ENCODE measurements around the gene COMMD2. TPM values are rescaled to one million over a fixed set of nuclear protein-coding genes. Genes with fewer than 3 reads are reported as not detected.

Gene COMMD2
- total RNA-seq, 1 experiment from 2014 or later: 35.5 TPM

DNA sequence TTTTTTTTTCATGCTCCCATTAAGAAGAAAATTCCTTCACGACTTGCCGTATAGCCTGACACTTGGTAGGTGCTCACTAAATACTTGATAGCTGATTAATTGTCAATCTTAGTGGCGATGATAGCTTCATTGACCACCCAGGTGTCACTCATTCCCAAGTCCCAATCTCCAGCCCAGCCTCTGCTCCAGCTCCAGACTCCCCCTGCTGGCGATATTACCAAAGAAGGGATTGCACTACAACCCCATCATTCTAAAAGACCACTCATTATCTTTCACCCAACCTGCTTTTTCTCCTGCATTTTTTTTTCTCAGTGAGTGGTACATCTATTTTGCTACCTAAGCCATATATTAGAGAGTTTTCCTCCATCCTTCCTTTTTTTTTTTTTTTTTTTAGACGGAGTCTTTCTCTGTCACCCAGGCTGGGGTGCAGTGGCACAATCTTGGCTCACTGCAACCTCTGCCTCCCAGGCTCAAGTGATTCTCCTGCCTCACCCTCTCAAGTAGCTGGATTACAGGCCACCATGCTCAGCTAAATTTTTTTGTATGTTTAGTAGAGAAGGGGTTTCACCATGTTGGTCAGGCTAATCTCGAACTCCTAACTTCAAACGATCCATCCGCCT lies 19.5 kb upstream of the COMMD2 start:
- ChIA-PET RAD21 (ENCODE audit: low non-redundant PET in 1 of 2, low total read pairs in 2 of 2, uncharacterized antibody in 2 of 2, unreplicated experiment in 2 of 2) (interaction anchor here (0.8 to 1.0 kb wide), 3 partner anchors 37 to 258 kb away, joined by 3 to 5 read pairs (median 3); no protein-coding TSS in a partner anchor), POLR2A (no interaction called here)

More for the DNA sequence above, 19.5 kb upstream of the COMMD2 start:
- Histone ChIP-seq H3K4me1 (ENCODE audit: control insufficient read depth in 1 of 2, insufficient read depth in 2 of 2, low read length in 2 of 2) (no peaks in the 10 kb centered on the region), H3K27ac (ENCODE audit: low read depth, low read length) (no peak overlapping the region), H4K20me1 (ENCODE audit: insufficient read depth) (no peaks in the 10 kb centered on the region), H3K9ac (ENCODE audit: low read length) (no peak overlapping the region), H3K27me3 (ENCODE audit: insufficient read depth, low read length) (no peaks in the 10 kb centered on the region), H3K36me3 (ENCODE audit: control insufficient read depth in 1 of 2, insufficient read depth in 2 of 2, low read length in 2 of 2) (no peaks in the 10 kb centered on the region), H3K4me2 (ENCODE audit: low read length) (no peak overlapping the region), H3K4me3 (replicated peaks in 1 of 2; ENCODE audit: low read depth in 1 of 2, low read length in 2 of 2) (no peak overlapping the region), H3K9me3 (ENCODE audit: control insufficient read depth in 1 of 2, insufficient read depth in 1 of 2, low read depth in 1 of 2, low read length in 2 of 2) (no peaks in the 10 kb centered on the region), H3K9me2 (ENCODE audit: insufficient read depth) (no peaks in the 10 kb centered on the region), H2AFZ (ENCODE audit: low read depth, low read length, poor library complexity, severe bottlenecking) (no peak overlapping the region), H3K79me2 (ENCODE audit: insufficient read depth, low read length) (no peaks in the 10 kb centered on the region)
- TF ChIP-seq EGR1 (IDR thresholded peaks at IDR 0.05; ENCODE audit: low read depth) (no peak), RAD21 (IDR thresholded peaks at IDR 0.05; ENCODE audit: low read depth) (peak; percentile 74), ZNF274 (IDR thresholded peaks at IDR 0.05; ENCODE audit: low read depth, low read length) (no peak), CBX3 (IDR thresholded peaks at IDR 0.05; ENCODE audit: low read depth) (0 out of 2 replicates have a peak, but pooled peaks have one; percentile 38), CEBPB (IDR thresholded peaks at IDR 0.05; ENCODE audit: low read depth) (no peak)
- TF ChIP-seq, protein P1, sequence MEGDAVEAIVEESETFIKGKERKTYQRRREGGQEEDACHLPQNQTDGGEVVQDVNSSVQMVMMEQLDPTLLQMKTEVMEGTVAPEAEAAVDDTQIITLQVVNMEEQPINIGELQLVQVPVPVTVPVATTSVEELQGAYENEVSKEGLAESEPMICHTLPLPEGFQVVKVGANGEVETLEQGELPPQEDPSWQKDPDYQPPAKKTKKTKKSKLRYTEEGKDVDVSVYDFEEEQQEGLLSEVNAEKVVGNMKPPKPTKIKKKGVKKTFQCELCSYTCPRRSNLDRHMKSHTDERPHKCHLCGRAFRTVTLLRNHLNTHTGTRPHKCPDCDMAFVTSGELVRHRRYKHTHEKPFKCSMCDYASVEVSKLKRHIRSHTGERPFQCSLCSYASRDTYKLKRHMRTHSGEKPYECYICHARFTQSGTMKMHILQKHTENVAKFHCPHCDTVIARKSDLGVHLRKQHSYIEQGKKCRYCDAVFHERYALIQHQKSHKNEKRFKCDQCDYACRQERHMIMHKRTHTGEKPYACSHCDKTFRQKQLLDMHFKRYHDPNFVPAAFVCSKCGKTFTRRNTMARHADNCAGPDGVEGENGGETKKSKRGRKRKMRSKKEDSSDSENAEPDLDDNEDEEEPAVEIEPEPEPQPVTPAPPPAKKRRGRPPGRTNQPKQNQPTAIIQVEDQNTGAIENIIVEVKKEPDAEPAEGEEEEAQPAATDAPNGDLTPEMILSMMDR (IDR thresholded peaks at IDR 0.05 in 2 of 3, conservative IDR thresholded peaks at IDR 0.05 in 1 of 3; ENCODE audit: borderline replicate concordance in 1 of 3, insufficient read depth in 1 of 3, low read depth in 2 of 3, low read length in 2 of 3): peak; percentile 78 to 87 (median 81)
- TF ChIP-seq, protein P2, sequence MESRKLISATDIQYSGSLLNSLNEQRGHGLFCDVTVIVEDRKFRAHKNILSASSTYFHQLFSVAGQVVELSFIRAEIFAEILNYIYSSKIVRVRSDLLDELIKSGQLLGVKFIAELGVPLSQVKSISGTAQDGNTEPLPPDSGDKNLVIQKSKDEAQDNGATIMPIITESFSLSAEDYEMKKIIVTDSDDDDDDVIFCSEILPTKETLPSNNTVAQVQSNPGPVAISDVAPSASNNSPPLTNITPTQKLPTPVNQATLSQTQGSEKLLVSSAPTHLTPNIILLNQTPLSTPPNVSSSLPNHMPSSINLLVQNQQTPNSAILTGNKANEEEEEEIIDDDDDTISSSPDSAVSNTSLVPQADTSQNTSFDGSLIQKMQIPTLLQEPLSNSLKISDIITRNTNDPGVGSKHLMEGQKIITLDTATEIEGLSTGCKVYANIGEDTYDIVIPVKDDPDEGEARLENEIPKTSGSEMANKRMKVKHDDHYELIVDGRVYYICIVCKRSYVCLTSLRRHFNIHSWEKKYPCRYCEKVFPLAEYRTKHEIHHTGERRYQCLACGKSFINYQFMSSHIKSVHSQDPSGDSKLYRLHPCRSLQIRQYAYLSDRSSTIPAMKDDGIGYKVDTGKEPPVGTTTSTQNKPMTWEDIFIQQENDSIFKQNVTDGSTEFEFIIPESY (IDR thresholded peaks at IDR 0.05; ENCODE audit: extremely low read depth, insufficient replicate concordance, low read length): no peak
- intact Hi-C loops (cut with micrococcal nuclease): loop anchor here (1.0 kb wide), 2 partner anchors 259 to 277 kb away; no protein-coding TSS in a partner anchor
- ATAC-seq (peak; percentile 97), DNase-seq (ENCODE audit: low read depth, low spot score) (peak; percentile 33)
- BruUV-seq (replicated peaks): no TSS peak
- CTCF ChIA-PET: interaction anchor here (0.6 to 3.9 kb wide), 24 partner anchors 8 to 577 kb away, joined by 3 to 32 read pairs (median 4); partner anchors contain the start of genes ANKUB1, COMMD2 and WWTR1

Measured in HCT116 (cell line).